KG1 (cell line): ENCODE data around the gene PERM1.
"Not testable (repeated sequence)": the region's sequence is repeated elsewhere in the genome, so short reads cannot be mapped to it uniquely, and the experiment has no call there.

Source experiments
- DNase-seq: peaks from one replicate; lab custom pipeline; 2025; lab: John Stamatoyannopoulos, UW

Gene PERM1

GRCh38 chr1:978835-979743 is 2.8 kb downstream of the PERM1 start:
- no peak for DNase-seq

- DNase-seq, result no peak
These were observed 3.6 kb downstream of the PERM1 start for GRCh38 chr1:978069-978834.

GRCh38 chr1:976791-977190 is 5.1 kb downstream of the PERM1 start:
- not testable (repeated sequence) for DNase-seq

- no peak for DNase-seq
These were observed 5.8 kb downstream of the PERM1 start for GRCh38 chr1:975896-976683.

GRCh38 chr1:975365-975764 is 6.5 kb downstream of the PERM1 start:
- no peak for DNase-seq

- DNase-seq, result no peak
These were observed 7.1 kb downstream of the PERM1 start for GRCh38 chr1:974687-975328.

- no peak for DNase-seq
These were observed 7.6 kb downstream of the PERM1 start for GRCh38 chr1:974293-974640.

- no peak for DNase-seq
These were observed 8.2 kb downstream of the PERM1 start for GRCh38 chr1:973459-974292.

- DNase-seq, result no peak
These were observed 9.0 kb downstream of the PERM1 start for GRCh38 chr1:972726-973458.

- DNase-seq, result no peak
These were observed 10.0 kb downstream of the PERM1 start for GRCh38 chr1:971751-972506.

- no peak for DNase-seq
These were observed 10.7 kb downstream of the PERM1 start for GRCh38 chr1:970973-971730.

- DNase-seq, result no peak
These were observed 11.5 kb downstream of the PERM1 start for GRCh38 chr1:970242-970972.

- no peak for DNase-seq
These were observed 12.5 kb downstream of the PERM1 start for GRCh38 chr1:969260-969855.

GRCh38 chr1:967466-968343 is 14.2 kb downstream of the PERM1 start:
- no peak for DNase-seq

- peak; percentile 21 for DNase-seq
These were observed 15.1 kb downstream of the PERM1 start for GRCh38 chr1:966704-967300.

- no peak for DNase-seq
These were observed 15.7 kb downstream of the PERM1 start, which contains the start of gene PLEKHN1 for GRCh38 chr1:966135-966703. Gene PLEKHN1 (plus strand): TSS chr1:966482. CDS start chr1:966532, 50 bp downstream.
